ENCODE data around the gene SASH3.

DNA sequence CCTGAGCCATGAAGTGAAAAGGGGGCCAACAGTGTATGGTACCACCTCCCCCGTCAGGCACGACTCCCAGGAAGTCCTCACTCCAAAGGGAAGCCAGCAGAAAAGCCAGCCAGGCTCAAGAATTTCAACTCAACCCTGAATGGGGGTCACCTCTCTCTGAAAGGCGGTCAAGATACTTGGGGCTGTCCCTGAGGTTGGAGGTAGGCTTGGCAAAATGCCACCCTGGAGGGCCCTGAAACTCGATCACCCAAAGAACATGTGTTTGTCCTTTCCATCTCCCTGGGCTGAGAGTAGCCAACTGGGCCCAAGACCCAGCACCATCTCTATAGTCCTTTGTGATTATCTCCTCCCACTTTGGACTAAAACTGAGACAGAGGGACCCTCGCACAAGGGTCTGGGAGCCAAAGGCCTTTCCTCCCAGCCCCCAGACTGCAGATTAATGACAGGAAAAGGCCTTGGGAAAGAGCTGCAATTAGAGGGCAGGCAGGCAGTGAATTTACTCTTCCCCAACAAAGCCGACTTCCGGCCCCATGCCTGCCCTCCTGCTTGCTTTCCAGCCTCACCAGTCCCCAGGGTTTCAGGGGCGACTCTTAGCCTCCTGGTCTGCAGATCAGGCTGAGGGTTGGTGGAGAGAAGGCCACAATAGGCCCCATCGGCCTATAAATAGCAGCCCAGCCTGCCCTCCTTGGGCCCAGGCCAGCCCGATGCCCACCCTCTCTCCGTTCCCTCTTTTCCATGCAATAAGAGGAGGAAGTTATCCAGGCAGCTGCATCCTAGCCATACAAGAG is 5.6 kb downstream of the SASH3 start:
- TF ChIP-seq, protein P1, sequence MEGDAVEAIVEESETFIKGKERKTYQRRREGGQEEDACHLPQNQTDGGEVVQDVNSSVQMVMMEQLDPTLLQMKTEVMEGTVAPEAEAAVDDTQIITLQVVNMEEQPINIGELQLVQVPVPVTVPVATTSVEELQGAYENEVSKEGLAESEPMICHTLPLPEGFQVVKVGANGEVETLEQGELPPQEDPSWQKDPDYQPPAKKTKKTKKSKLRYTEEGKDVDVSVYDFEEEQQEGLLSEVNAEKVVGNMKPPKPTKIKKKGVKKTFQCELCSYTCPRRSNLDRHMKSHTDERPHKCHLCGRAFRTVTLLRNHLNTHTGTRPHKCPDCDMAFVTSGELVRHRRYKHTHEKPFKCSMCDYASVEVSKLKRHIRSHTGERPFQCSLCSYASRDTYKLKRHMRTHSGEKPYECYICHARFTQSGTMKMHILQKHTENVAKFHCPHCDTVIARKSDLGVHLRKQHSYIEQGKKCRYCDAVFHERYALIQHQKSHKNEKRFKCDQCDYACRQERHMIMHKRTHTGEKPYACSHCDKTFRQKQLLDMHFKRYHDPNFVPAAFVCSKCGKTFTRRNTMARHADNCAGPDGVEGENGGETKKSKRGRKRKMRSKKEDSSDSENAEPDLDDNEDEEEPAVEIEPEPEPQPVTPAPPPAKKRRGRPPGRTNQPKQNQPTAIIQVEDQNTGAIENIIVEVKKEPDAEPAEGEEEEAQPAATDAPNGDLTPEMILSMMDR (conservative IDR thresholded peaks at IDR 0.05; ENCODE audit: low read depth, low read length), result no peak
- no peak for TF ChIP-seq EZH2 (IDR thresholded peaks at IDR 0.05; ENCODE audit: low read length, unreplicated experiment)
